NCI-H2196 (cell line): ENCODE measurements around the gene PTGDS.

Experiments
- DNase-seq: peaks from one replicate; lab custom pipeline; 2025; ENCODE audit not compliant: unreplicated experiment; lab: John Stamatoyannopoulos, UW

PTGDS gene

GRCh38 chr9:136957461-136957860 lies 19.8 kb upstream of the PTGDS start:
- DNase-seq: no peak

GRCh38 chr9:136957901-136958300 lies 19.4 kb upstream of the PTGDS start:
- DNase-seq: no peak

GRCh38 chr9:136958473-136958872 lies 18.8 kb upstream of the PTGDS start:
- no peak for DNase-seq

GRCh38 chr9:136958898-136959850 lies 18.1 kb upstream of the PTGDS start:
- DNase-seq: no peak

GRCh38 chr9:136960212-136960937 lies 16.9 kb upstream of the PTGDS start:
- DNase-seq: no peak

- DNase-seq: no peak
Observed at GRCh38 chr9:136960938-136961275, 16.4 kb upstream of the PTGDS start.

GRCh38 chr9:136961279-136962065 lies 15.8 kb upstream of the PTGDS start:
- no peak for DNase-seq

- DNase-seq: no peak
Observed at GRCh38 chr9:136962163-136962562, 15.1 kb upstream of the PTGDS start.

- DNase-seq: no peak
Observed at GRCh38 chr9:136962701-136963248, 14.5 kb upstream of the PTGDS start.

- no peak for DNase-seq
Observed at GRCh38 chr9:136963341-136963740, 14.0 kb upstream of the PTGDS start.

GRCh38 chr9:136963751-136964150 lies 13.6 kb upstream of the PTGDS start:
- DNase-seq: no peak

- peak; percentile 19 for DNase-seq
Observed at GRCh38 chr9:136964171-136964689, 13.1 kb upstream of the PTGDS start.

- no peak for DNase-seq
Observed at GRCh38 chr9:136964833-136965422, 12.4 kb upstream of the PTGDS start.

- no peak for DNase-seq
Observed at GRCh38 chr9:136965771-136966484, 11.4 kb upstream of the PTGDS start.

- no peak for DNase-seq
Observed at GRCh38 chr9:136968333-136969127, 8.8 kb upstream of the PTGDS start.

- no peak for DNase-seq
Observed at GRCh38 chr9:136969150-136969549, 8.2 kb upstream of the PTGDS start.

- DNase-seq: no peak
Observed at GRCh38 chr9:136969774-136970173, 7.5 kb upstream of the PTGDS start.

GRCh38 chr9:136970361-136970760 lies 6.9 kb upstream of the PTGDS start:
- DNase-seq: no peak

- DNase-seq: no peak
Observed at GRCh38 chr9:136971746-136972145, 5.6 kb upstream of the PTGDS start.
